Left renal cortex interstitium (tissue), 4 donors: ENCODE measurements around the gene HTR2A. TPM values are rescaled to one million over a fixed set of nuclear protein-coding genes. Genes with fewer than 3 reads are reported as not detected.

Source experiments
- DNase-seq, 4 donors: peaks; one replicate each; pipeline ENCODE4 v3.0.0-alpha.2; 2013; ENCODE audit warnings: low read depth in 4 of 4, low spot score in 2 of 4, missing footprints in 1 of 4
- polyA plus RNA-seq, 4 donors: library from polyadenylated mRNA; unstranded; fragments of 120-200 nt; gene quantifications; one replicate each; pipeline ENCODE4 v1.2.1, GENCODE V29; 2013; ENCODE audit not compliant: insufficient read length in 4 of 4

The HTR2A gene
- polyA plus RNA-seq: under 1 TPM; 0.53 to 0.87 (median 0.86) TPM

DNA sequence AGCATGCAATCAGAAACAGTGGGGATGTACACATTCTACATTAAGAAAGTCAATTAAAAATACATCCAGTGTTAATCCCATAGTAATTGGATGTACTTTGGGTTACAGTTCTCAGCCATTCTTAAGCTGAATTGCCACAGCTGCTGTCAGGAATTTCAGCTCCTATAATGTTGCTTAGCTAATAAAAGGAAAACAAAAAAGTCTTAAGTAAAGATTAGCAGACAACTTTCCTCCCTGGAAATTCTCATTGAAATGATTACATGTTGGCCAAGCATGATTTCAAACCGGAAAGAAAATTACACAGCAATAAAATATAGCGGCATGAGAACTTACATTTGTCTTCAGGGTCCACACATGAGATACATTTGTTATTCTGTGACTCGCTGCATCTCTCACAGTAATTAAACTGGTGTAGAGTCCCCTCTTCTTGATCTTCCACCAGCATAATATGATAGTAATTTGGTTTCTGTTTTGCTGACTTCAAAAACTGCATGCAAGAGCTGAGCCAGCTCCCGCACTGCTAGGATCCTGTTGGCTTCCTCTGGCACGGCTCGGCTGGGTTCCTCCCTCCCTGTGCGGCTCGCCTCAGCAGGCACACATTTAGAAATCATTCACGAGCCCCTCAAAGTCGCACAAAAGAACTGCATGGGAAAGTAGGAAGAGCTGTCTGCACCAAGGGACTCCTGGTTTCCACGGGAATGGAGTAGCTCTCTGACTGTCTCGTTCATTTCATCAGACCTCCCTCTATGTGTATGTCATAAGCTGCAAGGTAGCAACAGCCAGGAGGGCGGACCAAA, at the start of gene HTR2A:
Gene HTR2A (minus strand): TSS at position 713 of the 797 bp plus-strand sequence. CDS start 1,147 bp downstream, outside the sequence.
- DNase-seq: peak in 1 of 4 donors; percentile 39

DNA sequence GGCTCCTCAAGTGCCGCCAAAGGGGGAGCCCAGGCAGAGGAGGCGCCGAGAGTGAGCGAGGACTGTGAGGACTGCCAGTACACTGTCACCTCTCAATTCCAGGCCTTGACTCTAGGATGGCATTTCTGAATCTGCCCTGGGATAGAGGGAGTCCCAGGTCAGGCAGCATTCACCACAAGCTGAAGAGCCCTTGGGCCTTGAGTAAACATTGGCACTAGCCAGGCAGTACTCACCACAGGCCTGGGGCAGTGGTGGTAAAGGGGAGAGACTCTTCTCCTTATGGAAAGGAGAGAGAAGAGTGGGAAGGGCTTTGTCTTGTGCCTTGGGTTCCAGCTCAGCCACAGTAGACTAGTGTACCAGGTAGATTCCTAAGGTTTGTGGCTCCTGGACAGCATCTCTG, 39.7 kb upstream of the HTR2A start:
- no peak for DNase-seq

DNA sequence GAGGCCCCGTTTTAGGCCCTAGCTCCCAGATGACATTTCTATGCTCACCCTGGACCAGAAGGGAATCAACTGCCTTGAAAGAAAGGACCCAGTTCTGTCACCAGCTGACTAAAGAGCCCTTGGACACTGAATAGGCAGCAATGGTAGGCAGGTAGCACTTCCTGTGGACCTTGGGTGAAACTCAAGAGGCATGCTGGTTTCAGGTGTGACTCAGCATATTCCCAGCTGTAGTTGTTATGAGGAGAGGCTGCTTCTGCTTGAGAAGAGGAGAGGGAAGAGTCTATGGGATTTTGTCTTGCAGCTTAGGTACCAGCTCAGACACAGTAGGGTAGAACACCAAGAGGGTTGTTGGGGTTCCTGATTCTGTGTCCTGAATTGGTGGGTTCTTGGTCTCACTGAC, 37.9 kb upstream of the HTR2A start:
- no peak for DNase-seq

DNA sequence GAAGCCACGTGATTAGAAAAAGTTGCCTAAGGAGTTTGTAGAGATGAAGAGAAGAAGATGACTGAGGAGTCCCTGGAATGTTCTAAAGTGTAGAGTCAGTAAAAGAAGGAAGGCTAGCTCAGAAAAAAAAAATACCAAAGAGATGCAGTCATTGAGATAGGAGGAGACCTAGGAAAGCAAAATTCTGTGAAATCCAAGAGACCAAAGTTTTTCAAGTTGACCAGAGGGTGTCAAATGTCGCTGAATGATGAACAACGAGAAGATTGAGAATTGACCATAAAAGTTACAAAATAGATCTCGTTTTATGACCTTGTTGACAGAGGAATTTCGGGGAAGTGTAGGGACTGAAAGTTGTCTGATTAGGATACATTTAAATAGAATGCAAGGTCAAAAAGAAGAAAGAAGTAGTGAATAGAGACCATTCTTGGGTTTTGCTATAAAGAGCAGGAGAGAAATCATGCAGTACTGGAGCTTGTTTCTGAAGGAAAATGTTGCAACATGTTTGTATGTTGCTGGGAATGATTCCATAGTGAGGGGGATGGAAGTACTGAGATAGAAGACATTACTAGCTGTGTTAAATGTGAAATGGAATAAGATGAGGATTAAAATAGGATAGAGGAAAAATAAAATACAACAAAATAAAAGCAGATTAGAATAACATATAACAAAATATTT, 30.2 kb upstream of the HTR2A start:
- DNase-seq: no peak

DNA sequence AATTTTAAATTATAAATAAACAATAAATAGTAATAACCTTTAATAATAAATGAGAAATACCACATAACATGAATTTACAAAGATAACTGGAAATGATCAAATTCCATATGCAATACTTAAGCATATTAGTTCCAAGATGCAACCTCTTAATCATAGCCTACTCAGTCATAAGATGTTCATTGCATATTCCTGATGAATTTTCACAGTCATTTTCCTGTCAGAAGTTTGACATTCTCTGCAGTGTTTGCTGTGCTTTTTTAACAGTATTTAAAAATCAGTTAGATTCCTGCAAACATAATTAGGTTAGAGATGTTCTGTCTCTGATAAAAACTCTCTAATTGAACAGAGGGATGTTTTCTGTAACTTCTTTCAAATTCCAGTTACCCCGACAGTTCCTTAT, 28.6 kb upstream of the HTR2A start:
- no peak for DNase-seq

- DNase-seq: no peak
Measured at GRCh38 chr13:46914341-46914740, 17.5 kb upstream of the HTR2A start.

DNA sequence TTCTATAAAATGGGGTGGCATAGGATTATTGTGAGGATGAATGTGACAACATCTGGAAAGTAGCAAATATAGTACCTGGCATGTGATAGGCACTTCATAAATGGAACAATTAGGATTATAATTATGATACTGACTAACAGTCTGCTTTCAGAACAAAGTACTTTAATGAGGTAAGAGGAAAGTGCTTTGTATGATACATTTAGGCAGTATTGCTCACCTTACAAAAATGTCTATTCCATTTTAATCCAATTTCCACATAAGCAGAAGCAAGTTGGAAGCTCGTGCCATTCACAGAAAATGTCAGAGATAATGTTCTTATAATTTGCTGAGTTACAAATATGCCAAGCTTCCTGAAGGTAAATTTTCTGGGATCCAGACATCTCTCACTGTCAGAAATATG, 16.9 kb upstream of the HTR2A start:
- no peak for DNase-seq

DNA sequence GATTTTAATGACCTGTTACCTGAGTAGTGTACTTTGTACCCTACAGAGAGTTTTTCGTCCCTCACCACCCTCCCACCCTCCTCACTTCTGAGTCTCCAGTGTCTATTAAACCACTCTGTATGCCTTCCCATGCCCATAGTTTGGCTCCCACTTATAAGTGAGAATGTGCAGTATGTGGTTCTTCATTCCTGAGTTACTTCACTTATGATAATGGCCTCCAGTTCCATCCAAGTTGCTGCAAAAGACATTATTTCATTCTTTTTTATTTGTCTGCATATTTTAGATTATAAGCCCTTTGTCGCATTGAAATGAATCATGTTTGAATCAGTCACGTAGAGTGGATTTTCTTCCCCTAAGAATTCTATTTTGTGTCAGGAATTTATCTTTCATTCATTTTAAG, 12.2 kb upstream of the HTR2A start:
- no peak for DNase-seq

DNA sequence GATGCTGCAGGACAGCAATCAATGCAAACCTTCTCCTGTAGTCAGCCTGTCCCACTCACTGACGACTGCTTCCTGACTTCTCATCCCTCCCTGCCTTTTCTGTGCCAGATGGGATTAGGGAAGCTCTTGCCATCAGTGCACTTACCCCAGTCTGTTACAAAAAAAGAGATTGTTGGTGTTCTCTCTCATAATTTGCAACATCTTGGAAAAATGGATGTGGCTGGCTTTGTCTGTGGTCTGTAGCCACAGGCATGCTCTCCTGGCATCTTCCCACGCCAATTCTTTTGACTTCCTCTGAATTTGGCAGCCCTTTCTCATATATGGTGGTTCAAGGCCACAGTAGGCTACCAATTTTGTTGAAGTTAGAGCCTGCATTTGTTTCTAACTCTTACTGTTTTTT, 11.6 kb upstream of the HTR2A start:
- no peak for DNase-seq

DNA sequence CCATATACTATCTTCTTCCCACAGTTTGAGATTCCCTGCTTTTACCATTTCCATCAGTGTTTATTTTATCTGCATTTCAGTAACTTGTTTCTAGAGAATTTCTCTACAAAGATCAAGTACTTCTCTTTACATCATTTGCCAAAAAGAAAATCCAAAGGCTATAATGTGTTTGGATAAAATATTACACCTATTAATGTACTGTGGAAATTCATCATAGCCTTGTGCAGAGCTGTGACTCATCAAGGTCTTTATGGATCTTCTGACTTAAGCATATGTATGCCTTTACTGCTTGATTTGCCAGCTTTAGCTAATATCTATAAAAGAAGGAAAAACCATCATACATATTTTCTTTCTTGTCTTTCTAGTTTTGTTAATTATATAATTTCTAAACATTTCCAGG, 9.6 kb upstream of the HTR2A start:
- DNase-seq: no peak

- no peak for DNase-seq
Measured at GRCh38 chr13:46905249-46905648, 8.4 kb upstream of the HTR2A start.

DNA sequence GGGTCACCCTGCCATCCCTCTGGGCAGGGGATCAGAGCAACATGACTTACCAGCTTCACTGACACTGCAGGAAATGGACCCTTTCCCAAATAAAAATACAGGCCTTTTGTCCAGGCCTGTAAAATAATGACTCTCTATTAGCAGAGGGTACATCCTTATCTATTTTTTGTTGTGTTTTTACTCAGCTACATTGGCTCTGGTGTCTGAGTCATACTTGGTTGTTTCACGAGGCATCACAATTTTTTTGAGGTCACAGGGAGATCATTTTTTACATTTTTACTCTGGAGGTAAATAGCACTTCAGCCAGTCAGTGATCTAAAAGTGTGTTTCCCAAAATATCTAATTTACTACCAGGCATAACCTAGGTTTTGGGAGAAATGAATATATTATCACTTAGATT, 6.9 kb upstream of the HTR2A start:
- DNase-seq: no peak

- no peak for DNase-seq
Measured at GRCh38 chr13:46901721-46902120, 4.9 kb upstream of the HTR2A start.

- no peak for DNase-seq
Measured at GRCh38 chr13:46899801-46900200, 2.9 kb upstream of the HTR2A start.

- no peak for DNase-seq
Measured at GRCh38 chr13:46895381-46895780, 1.5 kb downstream of the HTR2A start.

- no peak for DNase-seq
Measured at GRCh38 chr13:46894568-46894967, 2.3 kb downstream of the HTR2A start.

DNA sequence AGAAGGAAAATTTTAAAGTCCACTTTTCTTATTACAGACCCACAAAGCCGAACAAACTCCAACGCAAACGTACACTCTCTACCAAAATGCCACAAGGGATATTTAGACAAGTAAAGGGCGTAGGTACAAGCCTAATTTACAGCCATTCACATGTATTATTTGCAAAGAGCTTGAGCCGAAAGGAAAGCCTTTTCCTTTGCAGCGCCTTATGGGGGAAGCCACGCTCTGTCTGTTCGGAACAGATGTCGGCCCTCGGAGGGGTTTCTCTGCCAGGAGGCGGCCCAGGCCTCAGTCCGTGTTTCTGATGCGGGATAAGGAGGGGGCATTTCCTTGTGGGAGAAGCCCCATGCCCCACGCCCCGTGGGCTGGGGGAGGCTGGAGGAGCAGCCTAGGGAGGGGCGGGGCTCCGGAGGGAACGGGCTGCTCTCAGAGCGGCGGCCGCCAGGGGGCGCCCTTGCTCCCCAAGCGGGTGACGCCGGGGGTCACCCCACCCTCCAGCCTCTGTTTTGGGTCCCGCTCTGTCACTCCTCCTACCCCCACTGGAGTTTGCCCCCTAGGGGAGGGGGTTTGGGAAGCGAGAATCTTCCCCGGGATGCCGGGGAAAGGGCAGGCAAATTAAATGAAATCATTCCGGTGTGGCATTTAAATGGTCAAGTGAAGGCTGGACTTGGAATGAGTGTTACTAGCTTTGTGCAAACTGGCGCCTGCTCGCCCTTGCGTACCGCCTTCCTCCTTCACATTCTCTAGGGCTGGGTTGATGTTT, 2.9 kb downstream of the HTR2A start:
- DNase-seq: peak in 3 of 4 donors; percentile 64 to 66 (median 66)

DNA sequence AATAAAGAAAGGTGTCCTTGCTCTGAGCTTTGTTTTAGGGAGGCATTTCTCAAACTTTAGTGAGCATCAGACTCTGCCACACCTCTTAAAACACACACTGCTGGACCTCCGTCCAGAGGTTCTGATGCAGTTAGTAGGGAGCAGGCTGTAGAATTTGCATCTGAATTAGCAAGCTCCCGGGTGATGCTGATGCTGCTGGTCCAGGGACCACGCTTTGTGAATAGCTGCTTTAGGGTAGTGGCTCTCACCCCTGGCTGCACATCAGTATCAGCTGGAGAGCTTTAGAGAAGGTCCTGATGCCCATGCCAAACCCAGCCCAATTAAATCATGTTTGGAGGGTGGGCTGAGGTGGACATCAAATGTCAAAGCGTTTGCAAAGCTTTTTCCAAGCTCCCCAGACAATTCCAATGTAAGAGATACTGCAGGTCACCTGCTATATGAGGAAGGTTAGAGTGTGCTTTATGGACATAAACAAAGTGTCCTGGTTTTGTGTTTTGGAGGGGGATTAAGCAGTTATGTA, 3.6 kb downstream of the HTR2A start:
- DNase-seq: no peak

GRCh38 chr13:46885018-46885417, 11.8 kb downstream of the HTR2A start:
- no peak for DNase-seq

DNA sequence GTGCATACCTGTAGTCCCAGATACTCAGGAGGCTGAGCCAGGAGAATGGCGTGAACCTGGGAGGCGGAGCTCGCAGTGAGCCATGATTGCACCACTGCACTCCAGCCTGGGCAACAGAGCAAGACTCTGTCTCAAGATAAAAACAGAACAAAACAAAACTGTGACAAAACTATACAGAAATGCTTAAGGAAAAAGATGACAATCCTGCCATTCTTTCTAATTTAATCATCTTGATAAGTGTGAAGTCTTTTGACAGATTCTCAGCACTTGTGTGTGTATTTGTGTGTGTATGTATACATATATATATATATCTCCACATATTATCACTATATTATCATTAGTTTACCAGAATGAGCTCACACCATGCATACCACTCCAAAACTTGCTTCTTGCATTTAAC, 12.3 kb downstream of the HTR2A start:
- DNase-seq: no peak

DNA sequence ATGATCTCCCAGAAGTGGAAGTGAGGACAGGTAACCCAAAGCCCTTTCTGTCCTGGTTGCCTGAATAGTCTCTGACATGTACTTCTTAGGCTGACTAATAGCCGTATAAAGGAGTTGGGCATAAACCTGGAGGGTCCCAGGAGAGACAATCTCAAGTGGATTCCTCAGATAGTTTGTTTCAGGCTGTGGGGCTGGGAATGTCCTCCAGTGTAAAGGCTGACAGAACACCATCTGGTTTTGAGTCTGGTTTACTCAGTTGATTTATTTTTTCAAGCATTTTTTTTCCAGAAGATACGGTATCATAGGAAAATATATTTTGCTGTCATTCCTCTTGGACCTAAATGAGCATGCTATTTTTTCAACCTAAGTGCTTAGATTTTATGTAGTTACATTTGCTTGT, 15.2 kb downstream of the HTR2A start:
- no peak for DNase-seq
